Small intestine (tissue), 7 donors: ENCODE measurements around the gene GLI3. TPM values are rescaled to one million over a fixed set of nuclear protein-coding genes. Genes with fewer than 3 reads are reported as not detected.

Experiments used
- DNase-seq, 2 donors: peaks; one replicate each; pipeline versions ENCODE4 v3.0.0 to v3.0.0-alpha.2; 2013
- FAIRE-seq: peaks from 2 replicates; lab custom pipeline; 2012; peaks lifted over from hg19 to GRCh38; lab: Jason Lieb, UNC
- H3K27ac ChIP-seq, 3 donors: one replicate each; pipeline ENCODE4 v1.5.1; 2013; ENCODE audit warnings: low read length in 2 of 3, mild to moderate bottlenecking in 2 of 3, control low read depth in 1 of 3, inconsistent platforms in 1 of 3, low read depth in 1 of 3, moderate library complexity in 1 of 3
- H3K27me3 ChIP-seq, 3 donors: one replicate each; pipeline ENCODE4 v1.6.1; 2013; ENCODE audit warnings: low read length in 3 of 3, inconsistent platforms in 1 of 3; ENCODE audit not compliant: control insufficient read depth in 3 of 3, insufficient read depth in 3 of 3
- H3K36me3 ChIP-seq, 3 donors: one replicate each; pipeline ENCODE4 v1.6.1; 2013; ENCODE audit warnings: low read length in 3 of 3, inconsistent platforms in 1 of 3, low read depth in 1 of 3, mild to moderate bottlenecking in 1 of 3, moderate library complexity in 1 of 3; ENCODE audit not compliant: control insufficient read depth in 3 of 3, insufficient read depth in 2 of 3
- H3K4me1 ChIP-seq, 3 donors: one replicate each; pipeline ENCODE4 v1.6.1; 2013; ENCODE audit warnings: low read length in 2 of 3, inconsistent platforms in 1 of 3, low read depth in 1 of 3, mild to moderate bottlenecking in 1 of 3, moderate library complexity in 1 of 3; ENCODE audit not compliant: control insufficient read depth in 3 of 3, insufficient read depth in 2 of 3
- H3K4me3 ChIP-seq, 3 donors: one replicate each; pipeline ENCODE4 v1.5.1; 2013; ENCODE audit warnings: low read length in 3 of 3, control low read depth in 1 of 3, inconsistent platforms in 1 of 3, low read depth in 1 of 3, mild to moderate bottlenecking in 1 of 3, moderate library complexity in 1 of 3
- H3K9me3 ChIP-seq, 2 donors: one replicate each; pipeline ENCODE4 v1.6.1; 2013; ENCODE audit warnings: low read depth in 1 of 2, low read length in 1 of 2; ENCODE audit not compliant: control insufficient read depth in 2 of 2, insufficient read depth in 1 of 2
- WGBS, 3 donors: extraction: QIAGEN DNeasy Blood & Tissue Kit; methylation state at CpG; one replicate each; pipeline ENCODE4 v1.1.7; 2013; 5-methylcytosine and 5-hydroxymethylcytosine counted together
- polyA plus RNA-seq, 4 donors: library from polyadenylated mRNA; stranded (reverse) in 3 of 4; unstranded in 1 of 4; fragments of 200-250 nt in 3 of 4; fragments of 120-200 nt in 1 of 4; gene quantifications; one replicate each; pipeline versions ENCODE4 v1.2.1 to v1.2.3, GENCODE V29; 2013
- donor health status: healthy with polysubstance abuse.
- donor health status: control.
- donor health status: control.
- donor health status: Bipolar disorder and iron deficiency.
- donor health status: healthy.

The GLI3 gene
- polyA plus RNA-seq, 4 donors = 0.54 to 2.7 (median 1.8) TPM; not detected in 1

- H3K4me1 ChIP-seq = no peaks in the 10 kb centered on the region
- H3K36me3 ChIP-seq = no peaks in the 10 kb centered on the region
- H3K27ac ChIP-seq = no peak overlapping the region
- peaks cover 0 to 14% (median 0%) of the 10 kb centered on the region in 3 donors for H3K27me3 ChIP-seq
- FAIRE-seq (no peak), DNase-seq (no peak)
- 61 to 69% (median 69%) methylated on average over 11 of the region's 11 CpGs for WGBS, 3 donors
- H3K4me3 ChIP-seq = no peak overlapping the region
- no peaks in the 10 kb centered on the region for H3K9me3 ChIP-seq
These were observed 14.1 kb downstream of the GLI3 start for GRCh38 chr7:42222891-42223290.

GRCh38 chr7:42222125-42222524, 14.9 kb downstream of the GLI3 start:
- FAIRE-seq = no peak
- Histone ChIP-seq H3K4me3 (no peak overlapping the region), H3K9me3 (no peaks in the 10 kb centered on the region), H3K36me3 (no peaks in the 10 kb centered on the region), H3K27me3 (peaks cover 0 to 6% (median 0%) of the 10 kb centered on the region in 3 donors), H3K4me1 (no peaks in the 10 kb centered on the region), H3K27ac (no peak overlapping the region)
- WGBS, 3 donors = 75 to 91% (median 84%) methylated on average over 2 of the region's 2 CpGs
- DNase-seq = no peak

- no peak for FAIRE-seq
- Histone ChIP-seq H3K4me1 (no peaks in the 10 kb centered on the region), H3K4me3 (no peak overlapping the region), H3K9me3 (no peaks in the 10 kb centered on the region), H3K27me3 (no peaks in the 10 kb centered on the region), H3K27ac (no peak overlapping the region), H3K36me3 (no peaks in the 10 kb centered on the region)
- DNase-seq = no peak
- WGBS, 3 donors = 86 to 91% (median 86%) methylated on average over 5 of the region's 5 CpGs
These were observed 15.7 kb downstream of the GLI3 start for GRCh38 chr7:42221304-42221703.

- Histone ChIP-seq H3K27me3 (no peaks in the 10 kb centered on the region), H3K27ac (no peak overlapping the region), H3K4me1 (no peaks in the 10 kb centered on the region), H3K4me3 (no peak overlapping the region), H3K36me3 (no peaks in the 10 kb centered on the region), H3K9me3 (no peaks in the 10 kb centered on the region)
- FAIRE-seq (no peak), DNase-seq (no peak)
- WGBS, 3 donors = 84 to 94% (median 87%) methylated on average over 3 of the region's 3 CpGs
These were observed 17.6 kb downstream of the GLI3 start for GRCh38 chr7:42219447-42219846.

GRCh38 chr7:42218248-42218647, 18.8 kb downstream of the GLI3 start:
- 88 to 94% (median 92%) methylated on average over 2 of the region's 2 CpGs for WGBS, 3 donors
- Histone ChIP-seq H3K27me3 (no peaks in the 10 kb centered on the region), H3K9me3 (no peaks in the 10 kb centered on the region), H3K27ac (no peak overlapping the region), H3K36me3 (no peaks in the 10 kb centered on the region), H3K4me3 (no peak overlapping the region), H3K4me1 (no peaks in the 10 kb centered on the region)
- FAIRE-seq = no peak
- no peak for DNase-seq

GRCh38 chr7:42217548-42217947, 19.5 kb downstream of the GLI3 start:
- DNase-seq (no peak), FAIRE-seq (no peak)
- Histone ChIP-seq H3K36me3 (no peaks in the 10 kb centered on the region), H3K4me3 (no peak overlapping the region), H3K9me3 (no peaks in the 10 kb centered on the region), H3K27ac (no peak overlapping the region), H3K4me1 (no peaks in the 10 kb centered on the region), H3K27me3 (no peaks in the 10 kb centered on the region)
- WGBS, 3 donors = 69 to 79% (median 79%) methylated on average over 5 of the region's 5 CpGs

GRCh38 chr7:42217053-42217452, 20.0 kb downstream of the GLI3 start:
- H3K4me3 ChIP-seq = no peak overlapping the region
- H3K36me3 ChIP-seq = no peaks in the 10 kb centered on the region
- no peaks in the 10 kb centered on the region for H3K9me3 ChIP-seq
- FAIRE-seq = no peak
- H3K27ac ChIP-seq = no peak overlapping the region
- no peaks in the 10 kb centered on the region for H3K27me3 ChIP-seq
- no peaks in the 10 kb centered on the region for H3K4me1 ChIP-seq
- DNase-seq = no peak
- WGBS, 3 donors = 62 to 77% (median 73%) methylated on average over 6 of the region's 6 CpGs

GRCh38 chr7:42214060-42214679, 22.8 kb downstream of the GLI3 start:
- FAIRE-seq (no peak), DNase-seq (no peak)
- H3K27ac ChIP-seq = no peak overlapping the region
- no peak overlapping the region for H3K4me3 ChIP-seq
- 67 to 81% (median 74%) methylated on average over 8 of the region's 8 CpGs for WGBS, 3 donors
- H3K4me1 ChIP-seq = no peaks in the 10 kb centered on the region
- no peaks in the 10 kb centered on the region for H3K36me3 ChIP-seq
- no peaks in the 10 kb centered on the region for H3K27me3 ChIP-seq
- H3K9me3 ChIP-seq = no peaks in the 10 kb centered on the region

GRCh38 chr7:42213093-42213492, 23.9 kb downstream of the GLI3 start:
- DNase-seq (no peak), FAIRE-seq (no peak)
- no peaks in the 10 kb centered on the region for H3K9me3 ChIP-seq
- H3K27me3 ChIP-seq = no peaks in the 10 kb centered on the region
- no peak overlapping the region for H3K27ac ChIP-seq
- no peaks in the 10 kb centered on the region for H3K36me3 ChIP-seq
- no peak overlapping the region for H3K4me3 ChIP-seq
- no peaks in the 10 kb centered on the region for H3K4me1 ChIP-seq
- 70 to 86% (median 75%) methylated on average over 3 of the region's 3 CpGs for WGBS, 3 donors
